AG09319 (cell line): ENCODE data around the gene CRTC3.

ENCODE experiments used
- DNase-seq: peaks from one replicate; pipeline ENCODE4 v3.0.0-alpha.2; 2010; ENCODE audit warnings: low read depth; ENCODE audit errors: extremely low read depth
- TF ChIP-seq, protein P1 (sequence below): IDR thresholded peaks from 2 replicates; pipeline ENCODE4 v1.5.1; 2011; ENCODE audit warnings: low read depth, mild to moderate bottlenecking, inconsistent platforms, low read length, moderate library complexity

CRTC3 gene

DNA sequence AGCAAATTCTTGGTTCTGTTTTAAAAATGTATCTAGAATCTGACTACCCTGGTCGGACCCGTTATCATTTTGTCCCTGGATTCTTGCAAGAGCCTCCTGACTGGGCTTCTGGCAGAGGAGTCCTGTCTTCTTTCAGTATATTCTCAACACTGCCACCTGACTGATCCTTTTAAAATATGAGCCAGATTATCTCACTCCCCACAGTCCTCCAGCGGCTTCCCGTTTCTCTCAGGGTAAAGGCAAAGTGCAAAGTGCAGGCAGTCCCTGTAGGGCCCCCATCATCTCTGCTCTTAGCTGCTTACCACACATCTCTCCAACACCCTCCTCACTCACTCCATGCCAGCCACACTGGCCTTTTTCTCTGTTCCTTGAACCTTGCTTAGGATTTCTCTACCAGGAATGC, 28.4 kb downstream of the CRTC3 start:
- TF ChIP-seq, protein P1, sequence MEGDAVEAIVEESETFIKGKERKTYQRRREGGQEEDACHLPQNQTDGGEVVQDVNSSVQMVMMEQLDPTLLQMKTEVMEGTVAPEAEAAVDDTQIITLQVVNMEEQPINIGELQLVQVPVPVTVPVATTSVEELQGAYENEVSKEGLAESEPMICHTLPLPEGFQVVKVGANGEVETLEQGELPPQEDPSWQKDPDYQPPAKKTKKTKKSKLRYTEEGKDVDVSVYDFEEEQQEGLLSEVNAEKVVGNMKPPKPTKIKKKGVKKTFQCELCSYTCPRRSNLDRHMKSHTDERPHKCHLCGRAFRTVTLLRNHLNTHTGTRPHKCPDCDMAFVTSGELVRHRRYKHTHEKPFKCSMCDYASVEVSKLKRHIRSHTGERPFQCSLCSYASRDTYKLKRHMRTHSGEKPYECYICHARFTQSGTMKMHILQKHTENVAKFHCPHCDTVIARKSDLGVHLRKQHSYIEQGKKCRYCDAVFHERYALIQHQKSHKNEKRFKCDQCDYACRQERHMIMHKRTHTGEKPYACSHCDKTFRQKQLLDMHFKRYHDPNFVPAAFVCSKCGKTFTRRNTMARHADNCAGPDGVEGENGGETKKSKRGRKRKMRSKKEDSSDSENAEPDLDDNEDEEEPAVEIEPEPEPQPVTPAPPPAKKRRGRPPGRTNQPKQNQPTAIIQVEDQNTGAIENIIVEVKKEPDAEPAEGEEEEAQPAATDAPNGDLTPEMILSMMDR, result no peak
- no peak for DNase-seq

DNA sequence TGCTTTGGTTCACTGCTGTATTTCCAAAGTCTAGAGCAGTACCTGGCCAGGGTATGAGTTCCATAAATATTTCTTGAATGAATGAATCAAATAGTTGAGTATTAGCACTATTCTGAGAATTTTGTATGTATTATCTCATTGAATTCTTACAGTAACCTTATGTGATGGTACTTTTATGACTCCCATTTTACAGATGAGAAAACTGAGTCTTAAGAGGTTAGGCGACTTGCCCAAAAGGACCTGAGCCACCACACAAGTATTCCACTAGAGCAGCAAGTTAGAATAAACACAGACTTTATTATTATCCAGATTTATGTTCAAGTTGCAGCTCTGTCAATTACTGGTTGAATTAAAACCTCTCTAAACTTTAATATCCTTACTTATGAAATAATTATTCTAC, 29.4 kb downstream of the CRTC3 start:
- TF ChIP-seq, protein P1, result no peak
- DNase-seq, result no peak

DNA sequence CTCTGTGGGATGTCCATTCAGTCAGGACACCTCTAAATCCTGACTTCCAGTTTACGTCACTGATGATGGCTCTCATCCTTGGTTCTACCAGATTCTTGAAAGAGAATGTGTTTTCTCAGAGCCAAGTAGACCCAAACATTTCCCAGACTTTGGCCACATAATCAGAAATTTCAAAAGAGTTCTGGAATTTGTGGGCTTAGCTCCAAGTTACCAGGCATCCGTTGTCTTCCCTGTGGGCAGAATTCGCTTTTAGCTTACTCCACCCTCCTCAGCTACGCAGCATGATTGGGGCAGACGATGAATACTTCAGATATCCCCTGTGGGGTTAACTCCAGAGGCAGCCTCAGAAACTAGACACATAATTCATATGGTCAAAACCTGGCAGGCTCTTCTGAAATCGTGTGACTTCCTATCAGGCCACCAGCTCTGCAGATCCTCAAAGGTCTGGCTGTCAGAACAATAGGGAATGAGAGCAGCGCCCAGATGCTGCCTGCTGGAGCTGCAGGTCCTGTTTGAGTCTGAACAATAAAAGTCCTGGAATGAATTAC, 30.6 kb downstream of the CRTC3 start:
- DNase-seq, result peak; percentile 92
- TF ChIP-seq, protein P1, result no peak

DNA sequence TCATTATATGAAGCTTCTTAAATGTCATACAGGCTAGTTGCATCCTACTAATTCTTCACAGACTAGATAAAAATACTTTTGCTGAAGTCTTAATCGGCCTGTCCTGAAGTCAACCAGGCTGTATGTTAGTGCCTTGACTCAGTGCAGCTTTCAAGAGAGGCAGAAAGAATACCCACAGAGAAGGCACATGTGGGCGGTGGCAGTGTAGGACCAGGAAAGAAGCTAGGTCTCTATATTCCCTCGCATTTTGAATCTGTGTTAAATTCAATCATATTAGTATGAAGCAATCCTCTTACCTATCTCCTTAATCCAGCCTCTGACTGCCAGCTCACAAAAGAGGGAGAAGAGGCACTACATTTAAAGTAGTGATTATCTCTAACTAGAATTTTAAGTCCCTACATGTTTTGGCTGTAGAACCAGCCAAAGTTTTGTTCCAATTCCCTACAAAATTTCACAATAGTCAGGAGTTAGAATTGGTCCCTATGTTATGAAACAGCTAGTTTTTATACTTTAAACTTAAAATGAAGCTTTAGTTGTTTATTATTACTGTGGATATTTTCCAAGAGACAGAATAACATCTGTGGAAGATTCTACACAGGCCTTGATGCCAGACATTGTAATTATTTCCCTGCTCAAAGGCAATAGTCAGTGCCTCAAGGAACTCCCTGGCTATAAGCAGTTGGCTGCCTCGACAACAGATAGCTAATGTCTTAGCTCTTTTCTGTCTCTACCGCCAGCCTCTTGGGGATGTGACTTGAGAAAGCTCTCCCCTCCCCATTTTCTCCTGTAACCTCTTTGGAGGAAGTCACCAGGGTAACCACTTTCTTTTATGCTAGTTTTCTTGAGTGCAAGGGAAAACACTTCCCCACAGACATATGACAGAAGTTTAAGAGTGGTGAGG, 31.9 kb downstream of the CRTC3 start:
- DNase-seq, result peak; percentile 66
- TF ChIP-seq, protein P1, result no peak

DNA sequence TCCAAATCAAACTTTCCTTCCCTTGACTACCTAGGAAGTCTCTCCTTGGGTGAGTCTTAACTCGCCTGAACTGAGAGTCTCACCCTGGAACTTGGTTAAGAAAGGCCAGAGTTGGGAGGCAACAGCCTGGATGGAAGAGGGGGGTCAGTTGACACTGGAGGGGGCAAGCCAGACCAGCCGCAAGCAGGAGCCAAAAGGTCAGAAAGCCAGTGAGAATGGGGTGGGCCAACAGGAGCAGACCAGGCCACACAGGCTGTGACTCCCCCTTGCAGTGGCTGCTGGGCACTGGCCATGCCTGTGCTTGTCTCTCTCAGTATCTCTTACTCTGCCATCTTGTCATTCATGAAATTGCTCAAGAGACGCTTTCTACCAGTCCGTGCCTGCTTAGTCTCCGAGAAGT, 32.9 kb downstream of the CRTC3 start:
- DNase-seq, result no peak
- TF ChIP-seq, protein P1, result no peak

DNA sequence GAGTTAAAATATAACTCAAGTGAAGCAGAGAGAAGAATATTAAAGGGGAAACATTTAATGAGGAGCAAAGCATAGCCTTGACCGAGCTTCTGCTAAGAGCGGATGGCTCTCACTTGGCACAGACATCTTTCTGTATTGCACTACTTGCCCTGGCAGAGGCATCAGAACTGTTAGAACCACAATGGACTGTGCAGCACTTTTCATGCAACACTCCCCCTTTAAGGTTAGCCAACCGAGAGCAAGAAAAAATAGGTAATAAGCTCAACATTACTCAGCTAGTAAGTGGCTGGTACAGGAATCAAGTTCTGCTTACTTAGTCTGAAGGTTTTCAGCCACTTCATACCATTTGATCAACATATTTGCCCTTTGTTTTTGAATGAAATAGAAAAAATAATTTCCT, 33.7 kb downstream of the CRTC3 start:
- TF ChIP-seq, protein P1, result no peak
- no peak for DNase-seq

DNA sequence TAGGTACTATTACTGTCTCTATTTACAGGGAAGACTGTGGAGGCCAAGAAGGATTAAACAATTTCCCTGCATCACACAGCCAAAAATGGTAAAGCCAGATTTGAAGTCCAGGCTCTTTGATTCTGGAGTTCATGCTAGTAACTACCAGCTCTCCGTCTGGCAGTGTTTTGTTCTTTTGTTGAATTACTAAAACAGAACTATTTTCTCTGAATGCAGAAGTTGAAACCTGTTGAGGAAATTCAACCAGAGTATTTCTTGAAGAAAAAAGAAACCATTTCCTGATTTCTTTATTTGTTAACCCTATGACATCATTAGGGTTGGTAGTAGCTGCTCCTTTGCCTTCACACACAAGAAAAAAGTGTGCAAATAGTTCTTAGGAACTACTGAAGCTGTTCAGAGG, 34.3 kb downstream of the CRTC3 start:
- no peak for DNase-seq
- TF ChIP-seq, protein P1, result no peak
